GM21528 (cell line): ENCODE measurements around the gene SRSF9.
"Not testable (repeated sequence)": the region's sequence is repeated elsewhere in the genome, so short reads cannot be mapped to it uniquely, and the experiment has no call there.

Experiments used
- ATAC-seq: cut with Tn5 transposase; IDR thresholded peaks from one replicate; pipeline ENCODE4 v1.9.1; 2021; ENCODE audit warnings: mild to moderate bottlenecking, moderate library complexity; ENCODE audit not compliant: unreplicated experiment, low FRiP score

Gene SRSF9

GRCh38 chr12:120453060-120453750 lies 16.3 kb downstream of the SRSF9 start:
- no peak for ATAC-seq

GRCh38 chr12:120452524-120452923 lies 17.0 kb downstream of the SRSF9 start:
- not testable (repeated sequence) for ATAC-seq

GRCh38 chr12:120447992-120448391 lies 21.6 kb downstream of the SRSF9 start:
- ATAC-seq: no peak

GRCh38 chr12:120446844-120447178 lies 22.7 kb downstream of the SRSF9 start:
- ATAC-seq: not testable (repeated sequence)

- ATAC-seq: peak; percentile 88
These were observed 23.4 kb downstream of the SRSF9 start, which contains the start of the genes GATC and TRIAP1 for GRCh38 chr12:120445911-120446843. GATC (plus strand) TSS chr12:120446444; CDS start chr12:120446481, 37 bp downstream. TRIAP1 (minus strand) TSS chr12:120446384; CDS start chr12:120446372, 12 bp downstream.

- ATAC-seq: no peak
These were observed 24.9 kb downstream of the SRSF9 start for GRCh38 chr12:120444676-120445075.

- no peak for ATAC-seq
These were observed 29.8 kb downstream of the SRSF9 start for GRCh38 chr12:120439646-120440247.

GRCh38 chr12:120438495-120439198 lies 30.9 kb downstream of the SRSF9 start:
- no peak for ATAC-seq

GRCh38 chr12:120437735-120438494 lies 31.6 kb downstream of the SRSF9 start, which contains the start of gene COX6A1:
COX6A1 (plus strand) TSS chr12:120438113; CDS start chr12:120438127, 14 bp downstream.
- ATAC-seq: peak; percentile 96

GRCh38 chr12:120432772-120433525 lies 36.6 kb downstream of the SRSF9 start:
- ATAC-seq: no peak

- ATAC-seq: no peak
These were observed 40.2 kb downstream of the SRSF9 start for GRCh38 chr12:120429368-120429767.

GRCh38 chr12:120428597-120429229 lies 40.8 kb downstream of the SRSF9 start:
- ATAC-seq: no peak

GRCh38 chr12:120425797-120426196 lies 43.8 kb downstream of the SRSF9 start:
- no peak for ATAC-seq

GRCh38 chr12:120422892-120423456 lies 46.6 kb downstream of the SRSF9 start:
- no peak for ATAC-seq

- ATAC-seq: no peak
These were observed 47.8 kb downstream of the SRSF9 start for GRCh38 chr12:120421701-120422100.

- no peak for ATAC-seq
These were observed 51.5 kb downstream of the SRSF9 start for GRCh38 chr12:120417917-120418580.

GRCh38 chr12:120416490-120417216 lies 52.9 kb downstream of the SRSF9 start:
- ATAC-seq: no peak
